Activated T-helper 1 cell treated with anti-CD3 and anti-CD28 coated beads, Interleukin-12 subunit alpha, Interleukin-12 subunit beta, Interleukin-2, Interleukin-4 antibody, amounts not matched to agents 30 ng/mL and 10 ng/mL and 1 ng/mL, durations not matched to agents 14 hours and 24 hours and 36 hours (primary cell): ENCODE results near the gene PRXL2B. TPM values are rescaled to one million over a fixed set of nuclear protein-coding genes. Genes with fewer than 3 reads are reported as not detected.

Source experiments
- DNase-seq: peaks from one replicate; pipeline ENCODE4 v3.0.0; 2021; ENCODE audit warnings: low spot score
- H3K27ac Mint-ChIP-seq: one replicate; pipeline ENCODE4 v1.8.0; 2021; ENCODE audit warnings: mild to moderate bottlenecking, mixed read lengths
- H3K27me3 Mint-ChIP-seq: one replicate; pipeline ENCODE4 v1.8.0; 2022; ENCODE audit warnings: mild to moderate bottlenecking, moderate library complexity, mixed read lengths; ENCODE audit not compliant: insufficient read depth
- H3K36me3 Mint-ChIP-seq: one replicate; pipeline ENCODE4 v1.8.0; 2021; ENCODE audit warnings: low read depth, mixed read lengths
- H3K4me1 Mint-ChIP-seq: one replicate; pipeline ENCODE4 v1.8.0; 2021; ENCODE audit warnings: low read depth, mixed read lengths
- H3K4me3 Mint-ChIP-seq: one replicate; pipeline ENCODE4 v1.8.0; 2021; ENCODE audit warnings: mild to moderate bottlenecking, moderate library complexity, mixed read lengths
- H3K9me3 Mint-ChIP-seq: one replicate; pipeline ENCODE4 v1.8.0; 2021; ENCODE audit warnings: mixed read lengths
- intact Hi-C: fragments of 100-400 bp; cut with micrococcal nuclease; formaldehyde crosslinking; loops from one replicate; pipeline ENCODE4 v1.15.1; 2024
- total RNA-seq: library from RNA; stranded (reverse); gene quantifications from 2 replicates; pipeline ENCODE4 v1.2.3, GENCODE V29; 2022

The PRXL2B gene
- total RNA-seq, 1 donor from 2014 or later, result 39.5 TPM

- Mint-ChIP-seq H3K27me3 (peaks cover 2% of the 10 kb centered on the region), H3K4me1 (no peaks in the 10 kb centered on the region), H3K9me3 (no peaks in the 10 kb centered on the region), H3K4me3 (no peak overlapping the region), H3K27ac (no peak overlapping the region), H3K36me3 (no peaks in the 10 kb centered on the region)
- DNase-seq, result no peak
- intact Hi-C loops, result no loop called here
Measured at GRCh38 chr1:2594001-2594640, 7.5 kb downstream of the PRXL2B start.

- intact Hi-C loops, result no loop called here
- Mint-ChIP-seq H3K36me3 (no peaks in the 10 kb centered on the region), H3K27me3 (peaks cover 2% of the 10 kb centered on the region), H3K4me1 (no peaks in the 10 kb centered on the region), H3K9me3 (no peaks in the 10 kb centered on the region), H3K4me3 (no peak overlapping the region), H3K27ac (no peak overlapping the region)
- no peak for DNase-seq
Measured at GRCh38 chr1:2594641-2595131, 8.1 kb downstream of the PRXL2B start.

GRCh38 chr1:2595261-2595811 is 8.8 kb downstream of the PRXL2B start:
- H3K4me1 Mint-ChIP-seq, result no peaks in the 10 kb centered on the region
- intact Hi-C loops, result no loop called here
- H3K27ac Mint-ChIP-seq, result no peak overlapping the region
- no peaks in the 10 kb centered on the region for H3K36me3 Mint-ChIP-seq
- DNase-seq, result no peak
- H3K27me3 Mint-ChIP-seq, result peaks cover 2% of the 10 kb centered on the region
- no peak overlapping the region for H3K4me3 Mint-ChIP-seq
- no peaks in the 10 kb centered on the region for H3K9me3 Mint-ChIP-seq

- intact Hi-C loops, result no loop called here
- no peaks in the 10 kb centered on the region for H3K9me3 Mint-ChIP-seq
- DNase-seq, result no peak
- no peak overlapping the region for H3K27ac Mint-ChIP-seq
- no peaks in the 10 kb centered on the region for H3K36me3 Mint-ChIP-seq
- H3K4me1 Mint-ChIP-seq, result no peaks in the 10 kb centered on the region
- H3K4me3 Mint-ChIP-seq, result no peak overlapping the region
- peaks cover 6% of the 10 kb centered on the region for H3K27me3 Mint-ChIP-seq
Measured at GRCh38 chr1:2595812-2596529, 9.4 kb downstream of the PRXL2B start.

GRCh38 chr1:2596530-2597333 is 10.2 kb downstream of the PRXL2B start:
- H3K27ac Mint-ChIP-seq, result no peak overlapping the region
- no peak overlapping the region for H3K4me3 Mint-ChIP-seq
- H3K27me3 Mint-ChIP-seq, result peaks cover 12% of the 10 kb centered on the region
- no peaks in the 10 kb centered on the region for H3K36me3 Mint-ChIP-seq
- H3K4me1 Mint-ChIP-seq, result no peaks in the 10 kb centered on the region
- no peaks in the 10 kb centered on the region for H3K9me3 Mint-ChIP-seq
- DNase-seq, result no peak
- intact Hi-C loops, result no loop called here

GRCh38 chr1:2597441-2598328 is 11.1 kb downstream of the PRXL2B start:
- intact Hi-C loops, result no loop called here
- no peak overlapping the region for H3K27ac Mint-ChIP-seq
- H3K4me1 Mint-ChIP-seq, result no peaks in the 10 kb centered on the region
- no peak for DNase-seq
- H3K27me3 Mint-ChIP-seq, result peaks cover 15% of the 10 kb centered on the region
- no peak overlapping the region for H3K4me3 Mint-ChIP-seq
- no peaks in the 10 kb centered on the region for H3K36me3 Mint-ChIP-seq
- no peaks in the 10 kb centered on the region for H3K9me3 Mint-ChIP-seq

GRCh38 chr1:2598329-2598931 is 11.9 kb downstream of the PRXL2B start:
- intact Hi-C loops, result no loop called here
- H3K4me3 Mint-ChIP-seq, result no peak overlapping the region
- no peaks in the 10 kb centered on the region for H3K4me1 Mint-ChIP-seq
- H3K27me3 Mint-ChIP-seq, result peaks cover 15% of the 10 kb centered on the region
- H3K9me3 Mint-ChIP-seq, result no peaks in the 10 kb centered on the region
- no peak overlapping the region for H3K27ac Mint-ChIP-seq
- DNase-seq, result no peak
- no peaks in the 10 kb centered on the region for H3K36me3 Mint-ChIP-seq

GRCh38 chr1:2601721-2602303 is 15.2 kb downstream of the PRXL2B start:
- no peak for DNase-seq
- no peak overlapping the region for H3K4me3 Mint-ChIP-seq
- intact Hi-C loops, result no loop called here
- no peak overlapping the region for H3K27ac Mint-ChIP-seq
- no peaks in the 10 kb centered on the region for H3K36me3 Mint-ChIP-seq
- no peaks in the 10 kb centered on the region for H3K4me1 Mint-ChIP-seq
- H3K27me3 Mint-ChIP-seq, result peaks cover 15% of the 10 kb centered on the region
- no peaks in the 10 kb centered on the region for H3K9me3 Mint-ChIP-seq

- Mint-ChIP-seq H3K27me3 (peaks cover 15% of the 10 kb centered on the region), H3K9me3 (no peaks in the 10 kb centered on the region), H3K27ac (no peak overlapping the region)
Measured at GRCh38 chr1:2602311-2602835, 15.8 kb downstream of the PRXL2B start.

GRCh38 chr1:2602866-2603520 is 16.4 kb downstream of the PRXL2B start:
- intact Hi-C loops, result no loop called here
- no peak overlapping the region for H3K27ac Mint-ChIP-seq
- H3K9me3 Mint-ChIP-seq, result no peaks in the 10 kb centered on the region
- no peak for DNase-seq
- peaks cover 15% of the 10 kb centered on the region for H3K27me3 Mint-ChIP-seq
- no peaks in the 10 kb centered on the region for H3K4me1 Mint-ChIP-seq
- no peak overlapping the region for H3K4me3 Mint-ChIP-seq
- H3K36me3 Mint-ChIP-seq, result no peaks in the 10 kb centered on the region

More at GRCh38 chr1:2602311-2602835, 15.8 kb downstream of the PRXL2B start:
- DNase-seq, result no peak
- H3K4me3 Mint-ChIP-seq, result no peak overlapping the region
- H3K36me3 Mint-ChIP-seq, result no peaks in the 10 kb centered on the region
- no peaks in the 10 kb centered on the region for H3K4me1 Mint-ChIP-seq
- intact Hi-C loops, result no loop called here

GRCh38 chr1:2603521-2604155 is 17.1 kb downstream of the PRXL2B start:
- no peaks in the 10 kb centered on the region for H3K36me3 Mint-ChIP-seq
- peaks cover 13% of the 10 kb centered on the region for H3K27me3 Mint-ChIP-seq
- H3K4me1 Mint-ChIP-seq, result no peaks in the 10 kb centered on the region
- H3K27ac Mint-ChIP-seq, result no peak overlapping the region
- no peaks in the 10 kb centered on the region for H3K9me3 Mint-ChIP-seq
- no peak for DNase-seq
- intact Hi-C loops, result no loop called here
- no peak overlapping the region for H3K4me3 Mint-ChIP-seq
